ENCODE results near the gene NEAT1.

DNA sequence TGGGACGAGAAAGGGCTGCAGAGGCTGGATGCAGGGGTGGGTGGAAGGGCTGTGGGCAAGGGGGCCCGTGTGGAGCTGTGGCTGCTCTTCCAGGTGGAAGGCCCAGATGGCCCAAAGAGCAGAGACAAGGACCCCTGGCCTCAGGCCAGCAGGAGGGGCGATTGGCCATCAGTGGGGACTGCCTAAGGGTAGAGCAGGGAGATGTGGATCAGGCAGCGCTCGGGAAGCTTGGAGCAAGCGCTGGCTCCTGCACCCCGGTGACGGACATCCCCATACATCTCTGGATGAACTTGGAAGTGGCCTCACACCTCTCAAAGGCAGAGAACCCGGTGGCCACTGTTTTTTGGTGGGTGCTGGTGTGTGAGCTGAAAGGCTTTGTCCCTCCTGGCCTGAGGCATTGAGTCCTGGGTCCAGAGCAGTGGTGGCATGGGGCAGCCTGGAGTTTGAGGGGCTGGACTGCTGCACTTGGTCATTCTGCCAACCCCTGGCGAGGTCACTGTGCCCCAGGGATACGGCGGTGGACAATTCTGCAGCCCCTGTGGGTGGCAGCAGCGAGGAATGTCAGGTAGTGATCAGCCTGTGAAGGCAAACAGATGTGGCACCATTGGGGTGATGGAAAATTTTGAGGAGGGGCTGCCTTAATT, 30.3 kb upstream of the NEAT1 start:
- TF ChIP-seq CTCF (IDR thresholded peaks at IDR 0.05) (no peak), POLR2A (IDR thresholded peaks at IDR 0.05) (no peak)
